Metanephros (tissue), 2 donors: ENCODE measurements around the gene ANP32A. TPM values are rescaled to one million over a fixed set of nuclear protein-coding genes. Genes with fewer than 3 reads are reported as not detected.

ENCODE experiments used
- small RNA-seq: library from RNA; depleted of rRNA; stranded (forward); fragments of <200 nt; gene quantifications from one replicate; pipeline ENCODE3, GENCODE V24; 2014; ENCODE audit warnings: low replicate concordance
- total RNA-seq: library from RNA; depleted of rRNA; stranded (reverse); fragments of >200 nt; gene quantifications from one replicate; pipeline ENCODE4 v1.2.3, GENCODE V29; 2014

Gene ANP32A
- 89.6 TPM for total RNA-seq

DNA sequence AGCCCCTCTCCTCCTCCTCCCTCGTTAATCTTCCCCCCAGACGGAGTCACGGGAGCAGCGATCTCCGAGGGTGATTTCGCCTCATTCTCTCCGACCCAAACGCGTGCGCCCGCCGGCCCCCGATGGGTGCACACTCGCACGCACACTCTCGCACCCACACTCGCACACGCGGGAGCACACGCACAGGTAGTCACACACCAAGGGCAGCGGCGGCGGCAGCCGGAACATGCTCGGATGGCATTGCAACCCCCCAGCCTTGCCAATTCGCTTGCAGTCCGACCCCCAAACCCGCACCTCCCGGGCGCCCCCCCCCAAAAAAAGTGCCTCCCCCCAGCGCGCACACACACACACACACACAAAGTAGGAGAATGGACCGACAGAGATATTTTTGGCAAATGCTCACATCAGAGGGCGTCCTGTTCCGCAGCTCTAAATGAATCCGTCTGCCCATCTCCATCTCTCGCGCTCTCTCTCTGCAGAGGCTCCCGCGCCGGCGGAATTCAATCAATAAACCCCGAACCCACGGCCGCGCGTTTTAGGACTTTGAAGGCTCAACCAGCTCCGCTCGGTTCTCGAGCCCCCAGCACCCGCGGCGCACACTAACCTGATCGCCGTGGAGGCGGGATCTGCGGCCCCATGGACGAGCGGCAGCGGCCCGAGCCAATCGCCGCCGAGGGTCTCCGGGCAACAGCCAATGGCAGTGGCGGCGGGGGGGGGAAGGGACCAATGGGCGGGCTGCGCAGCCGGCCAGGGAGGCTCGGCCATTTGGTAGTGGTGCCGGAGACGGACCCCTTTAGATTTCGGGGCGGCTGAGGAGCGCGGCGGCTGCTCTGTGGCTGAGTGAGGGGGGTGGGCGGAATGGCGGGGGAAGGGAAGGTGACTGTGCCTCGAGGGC, at the start of gene ANP32A:
Gene ANP32A, minus strand, starts transcription at position 601 of the 895 bp plus-strand sequence. Its CDS starts 144 bp downstream, at position 457.

Small RNAs within 50 kb of the gene (small RNA-seq; reads per million reads assigned to genes)
- not detected for gene MIR4312

Other genes with a start within 250 kb of the ANP32A start
- 7.2 TPM for gene CORO2B, start 241.9 kb downstream of the ANP32A start, total RNA-seq
- 1.6 TPM for gene SPESP1, start 109.6 kb upstream of the ANP32A start, total RNA-seq
- gene NOX5, start 193.8 kb upstream of the ANP32A start, total RNA-seq: 0.23 TPM